Prostate gland (tissue), 2 donors: Measurements from ENCODE around the gene WWC2. TPM values are rescaled to one million over a fixed set of nuclear protein-coding genes. Genes with fewer than 3 reads are reported as not detected.

Experiments used
- DNase-seq: peaks from one replicate; pipeline ENCODE4 v3.0.0-alpha.2; 2019; ENCODE audit warnings: low spot score
- H3K27ac ChIP-seq, 2 donors: fragments of 200-600 bp; sonication (generic); 2 replicates each; pipeline ENCODE4 v1.5.1; 2017 to 2019
- H3K27me3 ChIP-seq: fragments of 200-600 bp; sonication (generic); replicated peaks from 2 replicates; pipeline ENCODE4 v1.5.1; 2019; ENCODE audit not compliant: insufficient read depth
- H3K36me3 ChIP-seq, 2 donors: fragments of 200-600 bp; sonication (generic); 1 replicate in 1 of 2; 2 replicates in 1 of 2; pipeline versions ENCODE4 v1.5.1 to v1.8.1; 2017 to 2019
- H3K4me1 ChIP-seq: fragments of 200-600 bp; sonication (generic); replicated peaks from 2 replicates; pipeline ENCODE4 v1.5.1; 2019
- H3K4me3 ChIP-seq, 2 donors: fragments of 200-600 bp; sonication (generic); 2 replicates each; pipeline ENCODE4 v1.5.1; 2017 to 2019
- H3K9me3 ChIP-seq: fragments of 200-600 bp; sonication (generic); 2 replicates; pipeline ENCODE4 v1.5.1; 2017
- CTCF ChIP-seq, 4 experiments: fragments of 200-600 bp in 2 of 4; fragments of 450-650 bp in 2 of 4; sonication (generic) in 2 of 4; IDR thresholded peaks; 1 replicate in 3 of 4; 2 replicates in 1 of 4; pipeline ENCODE4 v1.5.1; 2016 to 2019; ENCODE audit warnings: antibody characterized with exemption in 4 of 4, mild to moderate bottlenecking in 2 of 4, moderate library complexity in 2 of 4
- POLR2A ChIP-seq: fragments of 450-650 bp; IDR thresholded peaks from one replicate; pipeline ENCODE4 v1.6.1; 2016; ENCODE audit warnings: antibody characterized with exemption, mild to moderate bottlenecking
- POLR2AphosphoS5 ChIP-seq: sonication (generic); formaldehyde crosslinking; IDR thresholded peaks from one replicate; pipeline ENCODE4 v1.6.1; 2017; ENCODE audit warnings: antibody characterized with exemption
- WGBS: methylation state at CpG from one replicate; pipeline ENCODE4 v1.1.5; 2018; 5-methylcytosine and 5-hydroxymethylcytosine counted together
- intact Hi-C: fragments of 100-400 bp; cut with DNase I; formaldehyde crosslinking; loops from one replicate; pipeline ENCODE4 v1.14.2; 2022
- total RNA-seq, 2 donors: library from RNA; depleted of rRNA; stranded (reverse); fragments of >200 nt; gene quantifications; one replicate each; pipeline ENCODE4 v1.1.0, GENCODE V29; 2016

WWC2 gene
- total RNA-seq, 2 donors from 2014 or later: 17.6 to 44.1 TPM

- no peak overlapping the region for H3K27ac ChIP-seq
- H3K27me3 ChIP-seq: no peaks in the 10 kb centered on the region
- no peaks in the 10 kb centered on the region for H3K9me3 ChIP-seq
- no peaks in the 10 kb centered on the region for H3K36me3 ChIP-seq
- no peak for TF ChIP-seq POLR2AphosphoS5
- intact Hi-C loops: no loop called here
- no peak overlapping the region for H3K4me3 ChIP-seq
- H3K4me1 ChIP-seq: no peaks in the 10 kb centered on the region
- no peak for DNase-seq
- 49% methylated on average over 4 of the region's 4 CpGs for WGBS
These were observed 185.9 kb downstream of the WWC2 start for GRCh38 chr4:183284965-183285364.

GRCh38 chr4:183285886-183286285 is 186.8 kb downstream of the WWC2 start:
- H3K36me3 ChIP-seq: no peaks in the 10 kb centered on the region
- intact Hi-C loops: no loop called here
- TF ChIP-seq POLR2A: no peak
- TF ChIP-seq CTCF (IDR thresholded peaks at IDR 0.05): no peak
- no peaks in the 10 kb centered on the region for H3K4me1 ChIP-seq
- H3K9me3 ChIP-seq: no peaks in the 10 kb centered on the region
- H3K27me3 ChIP-seq: no peaks in the 10 kb centered on the region
- DNase-seq: no peak
- WGBS: 92% methylated on average over 7 of the region's 7 CpGs
- H3K4me3 ChIP-seq: no peak overlapping the region
- H3K27ac ChIP-seq: no peak overlapping the region

- 95% methylated on average over 11 of the region's 11 CpGs for WGBS
- no peaks in the 10 kb centered on the region for H3K4me1 ChIP-seq
- H3K4me3 ChIP-seq: no peak overlapping the region
- TF ChIP-seq POLR2A: no peak
- no peak for TF ChIP-seq POLR2AphosphoS5
- no peak for TF ChIP-seq CTCF (IDR thresholded peaks at IDR 0.05)
- H3K36me3 ChIP-seq: no peaks in the 10 kb centered on the region
- no peaks in the 10 kb centered on the region for H3K9me3 ChIP-seq
- DNase-seq: no peak
- intact Hi-C loops: no loop called here
- no peaks in the 10 kb centered on the region for H3K27me3 ChIP-seq
- no peak overlapping the region for H3K27ac ChIP-seq
These were observed 187.7 kb downstream of the WWC2 start for GRCh38 chr4:183286590-183287308.

- H3K36me3 ChIP-seq: no peaks in the 10 kb centered on the region
- no peaks in the 10 kb centered on the region for H3K9me3 ChIP-seq
- WGBS: 90% methylated on average over 2 of the region's 2 CpGs
- intact Hi-C loops: no loop called here
- H3K27me3 ChIP-seq: no peaks in the 10 kb centered on the region
- no peak overlapping the region for H3K27ac ChIP-seq
- no peak for DNase-seq
- H3K4me1 ChIP-seq: no peaks in the 10 kb centered on the region
- TF ChIP-seq POLR2AphosphoS5: no peak
- no peak for TF ChIP-seq CTCF (IDR thresholded peaks at IDR 0.05)
- no peak for TF ChIP-seq POLR2A
- H3K4me3 ChIP-seq: no peak overlapping the region
These were observed 188.2 kb downstream of the WWC2 start for GRCh38 chr4:183287309-183287659.

- no peaks in the 10 kb centered on the region for H3K9me3 ChIP-seq
- H3K4me3 ChIP-seq: no peak overlapping the region
- TF ChIP-seq CTCF (IDR thresholded peaks at IDR 0.05): no peak
- TF ChIP-seq POLR2AphosphoS5: no peak
- TF ChIP-seq POLR2A: no peak
- 95% methylated on average over 6 of the region's 6 CpGs for WGBS
- intact Hi-C loops: no loop called here
- no peaks in the 10 kb centered on the region for H3K4me1 ChIP-seq
- no peaks in the 10 kb centered on the region for H3K27me3 ChIP-seq
- no peak overlapping the region for H3K27ac ChIP-seq
- no peaks in the 10 kb centered on the region for H3K36me3 ChIP-seq
- DNase-seq: no peak
These were observed 188.6 kb downstream of the WWC2 start for GRCh38 chr4:183287677-183288076.
